AG04449 (cell line): ENCODE data around the gene TNFRSF6B.

Experiments used
- CTCF ChIA-PET: fragments of 350-600 bp; formaldehyde crosslinking; extraction: SDS; loops from one replicate; lab custom pipeline; 2021; ENCODE audit warnings: antibody characterized with exemption; lab: Yijun Ruan, JAX
- POLR2A ChIA-PET: fragments of 400-600, 350-600 bp; formaldehyde crosslinking; extraction: SDS; loops from one replicate; lab custom pipeline; 2020; ENCODE audit warnings: antibody characterized with exemption, inconsistent platforms; lab: Yijun Ruan, JAX
- DNase-seq: peaks from one replicate; pipeline ENCODE4 v3.0.0-alpha.2; 2010; ENCODE audit warnings: low read depth, low spot score
- H3K4me3 ChIP-seq: 2 replicates; pipeline ENCODE4 v1.5.1; 2011; ENCODE audit warnings: low read depth, mild to moderate bottlenecking, control low read depth, low read length
- CTCF ChIP-seq: IDR thresholded peaks from one replicate; pipeline ENCODE4 v1.5.1; 2011; ENCODE audit warnings: mild to moderate bottlenecking, moderate library complexity, low read length, control low read depth, inconsistent platforms; ENCODE audit not compliant: insufficient read depth; ENCODE audit errors: missing control alignments

Gene TNFRSF6B

GRCh38 chr20:63738687-63739129, 42.3 kb downstream of the TNFRSF6B start:
- POLR2A ChIA-PET: interaction anchor here (1.0 kb wide), 1 partner anchor 80 kb away, joined by 3 read pairs; the partner anchor contains the start of gene RTEL1
- H3K4me3 ChIP-seq: no peak overlapping the region
- CTCF ChIA-PET: no interaction called here
- no peak for TF ChIP-seq CTCF
- DNase-seq: no peak

GRCh38 chr20:63739130-63740069, 42.9 kb downstream of the TNFRSF6B start, which contains the start of gene SLC2A4RG:
Gene SLC2A4RG, plus strand, starts transcription at chr20:63739776. Its CDS starts 137 bp downstream, at chr20:63739913.
- peak within 1 kb of the TSS; percentile 75 for H3K4me3 ChIP-seq
- TF ChIP-seq CTCF: no peak
- ChIA-PET CTCF (no interaction called here), POLR2A (interaction anchor here (0.6 to 1.0 kb wide), 2 partner anchors 81 to 150 kb away, joined by 3 read pairs; partner anchors contain the start of gene RTEL1)
- DNase-seq: no peak

- CTCF ChIA-PET: interaction anchor here (0.7 to 1.7 kb wide), 5 partner anchors 16 to 234 kb away, joined by 3 to 16 read pairs (median 4); partner anchors contain the start of gene TPD52L2
- POLR2A ChIA-PET: interaction anchor here (1.2 to 2.3 kb wide), 4 partner anchors 33 to 125 kb away, joined by 4 to 14 read pairs (median 8); partner anchors contain the start of genes ARFRP1, GMEB2, TPD52L2 and ZGPAT
- no peak for TF ChIP-seq CTCF
- peak overlapping the region; percentile 75 for H3K4me3 ChIP-seq
- no peak for DNase-seq
These were observed 43.7 kb downstream of the TNFRSF6B start for GRCh38 chr20:63740070-63740626.

GRCh38 chr20:63740627-63741353, 44.3 kb downstream of the TNFRSF6B start:
- DNase-seq: peak; percentile 26
- H3K4me3 ChIP-seq: peak overlapping the region; percentile 75
- peak; percentile 34 for TF ChIP-seq CTCF
- ChIA-PET CTCF (interaction anchor here (0.7 to 1.7 kb wide), 8 partner anchors 9 to 233 kb away, joined by 3 to 16 read pairs (median 4); partner anchors contain the start of gene TPD52L2), POLR2A (interaction anchor here (0.6 to 2.3 kb wide), 7 partner anchors 33 to 322 kb away, joined by 3 to 14 read pairs (median 4); partner anchors contain the start of genes ARFRP1, GMEB2, RTEL1 and TCEA2)

GRCh38 chr20:63741354-63741675, 44.9 kb downstream of the TNFRSF6B start:
- TF ChIP-seq CTCF: no peak
- ChIA-PET CTCF (interaction anchor here (0.8 to 1.7 kb wide), 7 partner anchors 8 to 233 kb away, joined by 3 to 16 read pairs (median 4); partner anchors contain the start of gene TPD52L2), POLR2A (interaction anchor here (0.6 to 2.3 kb wide), 7 partner anchors 34 to 322 kb away, joined by 3 to 14 read pairs (median 4); partner anchors contain the start of genes ARFRP1, GMEB2, RTEL1 and TCEA2)
- DNase-seq: no peak
- peak overlapping the region; percentile 75 for H3K4me3 ChIP-seq
